ENCODE measurements around the gene GHR. TPM values are rescaled to one million over a fixed set of nuclear protein-coding genes. Genes with fewer than 3 reads are reported as not detected.

Gene GHR
- total and polyA plus RNA-seq, 10 donors, result 0.42 to 11.5 (median 5.1) TPM

- no peak for TF ChIP-seq POLR2A (IDR thresholded peaks at IDR 0.05)
- TF ChIP-seq CTCF (IDR thresholded peaks at IDR 0.05 in 8 of 11, conservative IDR thresholded peaks at IDR 0.05 in 3 of 11), result no peak
- 84 to 95% (median 88%) methylated on average over 3 of the region's 3 CpGs for WGBS, 5 donors
- no peaks in the 10 kb centered on the region for H3K36me3 ChIP-seq
- no peaks in the 10 kb centered on the region for H3K4me1 ChIP-seq
- H3K27me3 ChIP-seq (replicated peaks in 1 of 7), result peaks cover 0 to 3% (median 0%) of the 10 kb centered on the region in 7 donors
- no peak for DNase-seq
- no peak overlapping the region for H3K27ac ChIP-seq
- H3K9me3 ChIP-seq, result no peaks in the 10 kb centered on the region
- intact Hi-C loops (cut with DNase I; ENCODE audit: low total_unique reads), result no loop called here
- H3K4me3 ChIP-seq, result no peak overlapping the region
Measured at GRCh38 chr5:42638972-42639371, 215.7 kb downstream of the GHR start.

- no peak overlapping the region for H3K27ac ChIP-seq
- H3K27me3 ChIP-seq (replicated peaks in 1 of 7), result peaks cover 0 to 3% (median 0%) of the 10 kb centered on the region in 7 donors
- no peaks in the 10 kb centered on the region for H3K9me3 ChIP-seq
- H3K4me3 ChIP-seq, result no peak overlapping the region
- TF ChIP-seq CTCF (IDR thresholded peaks at IDR 0.05 in 8 of 11, conservative IDR thresholded peaks at IDR 0.05 in 3 of 11) (no peak), POLR2A (IDR thresholded peaks at IDR 0.05) (no peak), POLR2AphosphoS5 (IDR thresholded peaks at IDR 0.05) (no peak)
- no peaks in the 10 kb centered on the region for H3K4me1 ChIP-seq
- 79 to 96% (median 89%) methylated on average over 2 of the region's 2 CpGs for WGBS, 5 donors
- intact Hi-C loops (cut with DNase I; ENCODE audit: low total_unique reads), result no loop called here
- no peaks in the 10 kb centered on the region for H3K36me3 ChIP-seq
- DNase-seq, result no peak
Measured at GRCh38 chr5:42640835-42641234, 217.6 kb downstream of the GHR start.

GRCh38 chr5:42641336-42642005 is 218.2 kb downstream of the GHR start:
- H3K27ac ChIP-seq, result no peak overlapping the region
- H3K36me3 ChIP-seq, result no peaks in the 10 kb centered on the region
- H3K4me1 ChIP-seq, result no peaks in the 10 kb centered on the region
- peaks cover 0 to 3% (median 0%) of the 10 kb centered on the region in 7 donors for H3K27me3 ChIP-seq (replicated peaks in 1 of 7)
- 88 to 93% (median 90%) methylated on average over 4 of the region's 4 CpGs for WGBS, 5 donors
- no peak for DNase-seq
- H3K4me3 ChIP-seq, result no peak overlapping the region
- TF ChIP-seq CTCF (IDR thresholded peaks at IDR 0.05 in 8 of 11, conservative IDR thresholded peaks at IDR 0.05 in 3 of 11), result no peak
- no peak for TF ChIP-seq POLR2A (IDR thresholded peaks at IDR 0.05)
- TF ChIP-seq POLR2AphosphoS5 (IDR thresholded peaks at IDR 0.05), result no peak
- no peaks in the 10 kb centered on the region for H3K9me3 ChIP-seq
- intact Hi-C loops (cut with DNase I; ENCODE audit: low total_unique reads), result no loop called here

GRCh38 chr5:42642006-42642405 is 218.8 kb downstream of the GHR start:
- intact Hi-C loops (cut with DNase I; ENCODE audit: low total_unique reads), result no loop called here
- Histone ChIP-seq H3K27ac (no peak overlapping the region), H3K4me1 (no peaks in the 10 kb centered on the region), H3K27me3 (replicated peaks in 1 of 7) (peaks cover 0 to 3% (median 0%) of the 10 kb centered on the region in 7 donors), H3K9me3 (no peaks in the 10 kb centered on the region), H3K4me3 (no peak overlapping the region), H3K36me3 (no peaks in the 10 kb centered on the region)
- WGBS, 5 donors, result 83 to 95% (median 85%) methylated on average over 4 of the region's 4 CpGs
- DNase-seq, result no peak
- no peak for TF ChIP-seq POLR2AphosphoS5 (IDR thresholded peaks at IDR 0.05)
- no peak for TF ChIP-seq CTCF (IDR thresholded peaks at IDR 0.05 in 8 of 11, conservative IDR thresholded peaks at IDR 0.05 in 3 of 11)
- TF ChIP-seq POLR2A (IDR thresholded peaks at IDR 0.05), result no peak

Data from spleen (tissue), 11 donors.